Calu3 (cell line): ENCODE results near the gene ERGIC1. TPM values are rescaled to one million over a fixed set of nuclear protein-coding genes. Genes with fewer than 3 reads are reported as not detected.

Experiments
- BruUV-seq: library from RNA; stranded (reverse); fragments of 400-500 nt; replicated peaks from 2 replicates; lab custom pipeline; 2021; lab: Mats Ljungman, UMichigan
- CTCF ChIA-PET: fragments of 300-600 bp; sonication (Branson Sonifier 250); formaldehyde crosslinking; loops from one replicate; lab custom pipeline; 2022; ENCODE audit warnings: antibody characterized with exemption; lab: Charles Lee
- DNase-seq: peaks from one replicate; pipeline ENCODE4 v3.0.0; 2022
- H3K27ac Mint-ChIP-seq: one replicate; pipeline ENCODE4 v1.8.0; 2022; ENCODE audit warnings: mixed read lengths; ENCODE audit not compliant: unreplicated experiment
- H3K27me3 Mint-ChIP-seq: one replicate; pipeline ENCODE4 v1.8.0; 2022; ENCODE audit warnings: mixed read lengths; ENCODE audit not compliant: unreplicated experiment
- H3K36me3 Mint-ChIP-seq: one replicate; pipeline ENCODE4 v1.8.0; 2022; ENCODE audit warnings: mild to moderate bottlenecking, moderate library complexity, mixed read lengths; ENCODE audit not compliant: insufficient read depth, unreplicated experiment
- H3K4me1 Mint-ChIP-seq: one replicate; pipeline ENCODE4 v1.8.0; 2022; ENCODE audit warnings: mild to moderate bottlenecking, low read depth, mixed read lengths; ENCODE audit not compliant: unreplicated experiment
- H3K4me3 Mint-ChIP-seq: one replicate; pipeline ENCODE4 v1.8.0; 2022; ENCODE audit warnings: mild to moderate bottlenecking, low read depth, moderate library complexity, mixed read lengths; ENCODE audit not compliant: unreplicated experiment
- H3K9me3 Mint-ChIP-seq: one replicate; pipeline ENCODE4 v1.8.0; 2022; ENCODE audit warnings: low read depth, mixed read lengths; ENCODE audit not compliant: unreplicated experiment
- CTCF ChIP-seq: fragments of 200-600 bp; IDR thresholded peaks from one replicate; pipeline ENCODE4 v1.8.0; 2022; ENCODE audit warnings: antibody characterized with exemption; ENCODE audit not compliant: unreplicated experiment
- intact Hi-C: fragments of 100-400 bp; cut with micrococcal nuclease; formaldehyde crosslinking; loops from one replicate; pipeline ENCODE4 v1.10.0; 2022; ENCODE audit not compliant: unreplicated experiment
- total RNA-seq: library from RNA; stranded (reverse); gene quantifications from 2 replicates; pipeline ENCODE4 v1.2.3, GENCODE V29; 2022

The ERGIC1 gene
- total RNA-seq, 1 experiment from 2014 or later: 235 TPM

- H3K9me3 Mint-ChIP-seq: no peaks in the 10 kb centered on the region
- H3K4me1 Mint-ChIP-seq: peaks cover 14% of the 10 kb centered on the region
- H3K4me3 Mint-ChIP-seq: no peak overlapping the region
- H3K27me3 Mint-ChIP-seq: no peaks in the 10 kb centered on the region
- no peak for TF ChIP-seq CTCF
- no peak overlapping the region for H3K27ac Mint-ChIP-seq
- BruUV-seq: no TSS peak
- intact Hi-C loops: loop anchor here (10.0 kb wide), 1 partner anchor 468 kb away; no protein-coding TSS in a partner anchor
- H3K36me3 Mint-ChIP-seq: peaks cover 33% of the 10 kb centered on the region
- CTCF ChIA-PET: interaction anchor here (0.5 to 3.3 kb wide), 5 partner anchors 47 to 927 kb away, joined by 3 to 30 read pairs (median 3); partner anchors contain the start of gene FBXW11
- no peak for DNase-seq
These were observed 99.2 kb downstream of the ERGIC1 start for GRCh38 chr5:172933238-172933637.

GRCh38 chr5:172935096-172935495 lies 101.0 kb downstream of the ERGIC1 start:
- CTCF ChIA-PET: no interaction called here
- H3K4me3 Mint-ChIP-seq: no peak overlapping the region
- peaks cover 41% of the 10 kb centered on the region for H3K36me3 Mint-ChIP-seq
- no peak for DNase-seq
- H3K27ac Mint-ChIP-seq: no peak overlapping the region
- H3K4me1 Mint-ChIP-seq: peaks cover 14% of the 10 kb centered on the region
- no peaks in the 10 kb centered on the region for H3K9me3 Mint-ChIP-seq
- intact Hi-C loops: loop anchor here (10.0 kb wide), 1 partner anchor 470 kb away; no protein-coding TSS in a partner anchor
- TF ChIP-seq CTCF: no peak
- BruUV-seq: no TSS peak
- no peaks in the 10 kb centered on the region for H3K27me3 Mint-ChIP-seq

- intact Hi-C loops: loop anchor here (10.0 kb wide), 1 partner anchor 472 kb away; no protein-coding TSS in a partner anchor
- no peaks in the 10 kb centered on the region for H3K9me3 Mint-ChIP-seq
- DNase-seq: no peak
- no peak overlapping the region for H3K27ac Mint-ChIP-seq
- no TSS peak for BruUV-seq
- no peak overlapping the region for H3K4me3 Mint-ChIP-seq
- CTCF ChIA-PET: interaction anchor here (1.4 to 1.5 kb wide), 2 partner anchors 8 to 13 kb away, joined by 3 read pairs; no protein-coding TSS in a partner anchor
- TF ChIP-seq CTCF: no peak
- H3K36me3 Mint-ChIP-seq: peaks cover 41% of the 10 kb centered on the region
- peaks cover 7% of the 10 kb centered on the region for H3K4me1 Mint-ChIP-seq
- H3K27me3 Mint-ChIP-seq: no peaks in the 10 kb centered on the region
These were observed 102.3 kb downstream of the ERGIC1 start for GRCh38 chr5:172936401-172936800.

GRCh38 chr5:172939071-172939470 lies 105.0 kb downstream of the ERGIC1 start:
- no peak for TF ChIP-seq CTCF
- Mint-ChIP-seq H3K36me3 (peaks cover 37% of the 10 kb centered on the region), H3K27me3 (no peaks in the 10 kb centered on the region), H3K27ac (no peak overlapping the region), H3K9me3 (no peaks in the 10 kb centered on the region), H3K4me1 (no peaks in the 10 kb centered on the region), H3K4me3 (no peak overlapping the region)
- peak; percentile 57 for DNase-seq
- CTCF ChIA-PET: interaction anchor here (1.2 to 1.6 kb wide), 2 partner anchors 224 to 232 kb away, joined by 7 to 12 read pairs; no protein-coding TSS in a partner anchor
- intact Hi-C loops: loop anchor here (10.0 kb wide), 1 partner anchor 474 kb away; no protein-coding TSS in a partner anchor
- BruUV-seq: no TSS peak
